MCF 10A (cell line): ENCODE measurements around the gene PLEKHA5. TPM values are rescaled to one million over a fixed set of nuclear protein-coding genes. Genes with fewer than 3 reads are reported as not detected.
A peak's percentile ranks its signal among the peaks of the same experiment; 100 is the strongest.

Experiments used
- BruUV-seq: library from RNA; stranded (reverse); fragments of 400-500 nt; replicated peaks from 2 replicates; lab custom pipeline; 2021; lab: Mats Ljungman, UMichigan
- CTCF ChIA-PET: fragments of 300-600 bp; sonication (Branson Sonifier 250); formaldehyde crosslinking; extraction: SDS; loops from one replicate; lab custom pipeline; 2021; ENCODE audit warnings: antibody characterized with exemption, inconsistent platforms; lab: Yijun Ruan, JAX
- POLR2A ChIA-PET: fragments of 300-600, 350-650 bp; sonication (Branson Sonifier 250); formaldehyde crosslinking; extraction: SDS; loops from one replicate; lab custom pipeline; 2020; ENCODE audit warnings: antibody characterized with exemption, inconsistent platforms; lab: Yijun Ruan, JAX
- DNase-seq: peaks from one replicate; pipeline ENCODE4 v3.0.0-alpha.2; 2018; ENCODE audit not compliant: unreplicated experiment
- H3K27ac Mint-ChIP-seq: one replicate; pipeline ENCODE4 v1.8.0; 2022; ENCODE audit warnings: mild to moderate bottlenecking, low read depth, mixed read lengths; ENCODE audit not compliant: unreplicated experiment
- H3K27me3 Mint-ChIP-seq: one replicate; pipeline ENCODE4 v1.8.0; 2022; ENCODE audit warnings: mixed read lengths; ENCODE audit not compliant: insufficient read depth, unreplicated experiment
- H3K36me3 Mint-ChIP-seq: one replicate; pipeline ENCODE4 v1.8.0; 2022; ENCODE audit warnings: mild to moderate bottlenecking, moderate library complexity, mixed read lengths; ENCODE audit not compliant: insufficient read depth, unreplicated experiment
- H3K4me1 Mint-ChIP-seq: one replicate; pipeline ENCODE4 v1.8.0; 2022; ENCODE audit warnings: mixed read lengths; ENCODE audit not compliant: insufficient read depth, unreplicated experiment
- H3K4me3 Mint-ChIP-seq: one replicate; pipeline ENCODE4 v1.8.0; 2022; ENCODE audit warnings: mild to moderate bottlenecking, moderate library complexity, mixed read lengths; ENCODE audit not compliant: unreplicated experiment
- H3K9me3 Mint-ChIP-seq: one replicate; pipeline ENCODE4 v1.8.0; 2022; ENCODE audit warnings: mixed read lengths; ENCODE audit not compliant: unreplicated experiment
- CTCF ChIP-seq: fragments of 200-600 bp; IDR thresholded peaks from one replicate; pipeline ENCODE4 v1.8.0; 2022; ENCODE audit warnings: antibody characterized with exemption, mild to moderate bottlenecking; ENCODE audit not compliant: unreplicated experiment
- intact Hi-C: fragments of 100-400 bp; cut with micrococcal nuclease; formaldehyde crosslinking; loops from 2 replicates; pipeline ENCODE4 v1.14.1; 2022
- total RNA-seq: library from RNA; stranded (reverse); gene quantifications from 2 replicates; pipeline ENCODE4 v1.2.3, GENCODE V29; 2022

The PLEKHA5 gene
- total RNA-seq, 1 experiment from 2014 or later: 25.2 TPM

- DNase-seq: no peak
- ChIA-PET POLR2A (interaction anchor here (0.5 to 2.6 kb wide), 3 partner anchors 52 to 82 kb away, joined by 3 to 15 read pairs (median 3); no protein-coding TSS in a partner anchor), CTCF (interaction anchor here (0.6 to 1.7 kb wide), 7 partner anchors 9 to 330 kb away, joined by 3 to 5 read pairs (median 4); no protein-coding TSS in a partner anchor)
- TF ChIP-seq CTCF: no peak
- H3K4me3 Mint-ChIP-seq: no peak overlapping the region
- no peaks in the 10 kb centered on the region for H3K36me3 Mint-ChIP-seq
- no peak overlapping the region for H3K27ac Mint-ChIP-seq
- intact Hi-C loops: loop anchor here (2.0 to 10.0 kb wide), 3 partner anchors 40 to 1038 kb away; no protein-coding TSS in a partner anchor
- no TSS peak for BruUV-seq
- H3K9me3 Mint-ChIP-seq: no peaks in the 10 kb centered on the region
- H3K4me1 Mint-ChIP-seq: peaks cover 12% of the 10 kb centered on the region
- no peaks in the 10 kb centered on the region for H3K27me3 Mint-ChIP-seq
Measured at GRCh38 chr12:19183121-19183838, 53.7 kb downstream of the PLEKHA5 start.

GRCh38 chr12:19185262-19185929 lies 55.9 kb downstream of the PLEKHA5 start:
- Mint-ChIP-seq H3K27ac (no peak overlapping the region), H3K9me3 (no peaks in the 10 kb centered on the region), H3K36me3 (no peaks in the 10 kb centered on the region), H3K4me1 (peaks cover 21% of the 10 kb centered on the region), H3K4me3 (no peak overlapping the region), H3K27me3 (no peaks in the 10 kb centered on the region)
- DNase-seq: no peak
- BruUV-seq: no TSS peak
- ChIA-PET POLR2A (interaction anchor here (1.1 to 1.4 kb wide), 3 partner anchors 14 to 320 kb away, joined by 3 read pairs; no protein-coding TSS in a partner anchor), CTCF (interaction anchor here (0.6 to 4.0 kb wide), 15 partner anchors 12 to 756 kb away, joined by 3 to 35 read pairs (median 6); partner anchors contain the start of genes CAPZA3 and PLCZ1)
- intact Hi-C loops: loop anchor here (10.0 kb wide), 1 partner anchor 1041 kb away; no protein-coding TSS in a partner anchor
- TF ChIP-seq CTCF: no peak

DNA sequence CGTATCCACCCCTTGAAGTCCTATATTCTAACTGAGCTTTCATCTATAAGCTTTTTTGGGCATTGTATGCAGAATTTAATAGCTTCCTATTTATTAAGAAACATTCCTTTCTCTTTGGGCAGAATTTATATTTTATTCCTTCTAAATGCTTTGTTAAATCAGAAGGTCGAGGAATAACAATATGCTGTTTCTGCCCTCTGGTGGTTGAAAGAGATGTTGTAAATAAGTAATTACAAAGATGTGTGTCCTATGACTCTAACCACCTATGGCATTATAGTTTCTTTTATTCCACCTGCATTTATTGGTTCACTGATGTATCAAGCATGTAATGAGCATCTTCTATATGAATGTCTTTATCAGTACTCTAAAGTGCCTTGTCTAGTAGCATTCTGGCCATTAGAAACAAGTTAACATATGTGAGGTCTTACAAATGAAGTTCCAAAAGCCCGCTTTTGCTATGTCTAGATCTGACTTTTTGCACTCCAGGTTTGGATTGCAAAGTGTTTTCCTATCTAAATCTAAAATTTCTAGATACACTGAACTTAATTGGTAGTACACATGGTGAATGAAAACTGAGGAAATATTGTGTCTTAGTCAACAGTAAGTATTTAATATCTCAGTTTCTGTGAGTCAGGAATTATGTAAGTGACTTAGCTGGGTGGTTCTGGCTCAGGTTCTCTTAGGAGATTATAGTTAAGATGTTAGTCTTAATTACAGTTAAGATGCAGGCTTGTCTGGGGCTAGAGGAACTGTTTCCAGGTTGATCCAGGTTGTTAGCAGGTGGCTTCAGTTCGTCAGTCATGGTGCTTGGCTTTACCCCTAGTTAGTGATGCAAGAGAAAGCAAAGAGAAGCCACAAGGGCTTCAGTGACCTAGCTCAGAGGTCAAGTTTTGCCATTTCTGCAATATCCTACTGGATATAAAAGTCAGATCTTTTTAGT lies 57.5 kb downstream of the PLEKHA5 start:
- peak overlapping the region; percentile 39 for H3K27ac Mint-ChIP-seq
- ChIA-PET POLR2A (interaction anchor here (0.7 to 1.4 kb wide), 4 partner anchors 16 to 325 kb away, joined by 3 to 4 read pairs (median 3); no protein-coding TSS in a partner anchor), CTCF (interaction anchor here (0.5 to 4.0 kb wide), 51 partner anchors 8 to 1050 kb away, joined by 3 to 35 read pairs (median 4); partner anchors contain the start of genes CAPZA3, PLCZ1 and PLEKHA5)
- H3K27me3 Mint-ChIP-seq: no peaks in the 10 kb centered on the region
- H3K4me3 Mint-ChIP-seq: no peak overlapping the region
- intact Hi-C loops: loop anchor here (1.0 to 10.0 kb wide), 6 partner anchors 56 to 1042 kb away; no protein-coding TSS in a partner anchor
- no peaks in the 10 kb centered on the region for H3K9me3 Mint-ChIP-seq
- BruUV-seq: no TSS peak
- peak; percentile 43 for TF ChIP-seq CTCF
- no peaks in the 10 kb centered on the region for H3K36me3 Mint-ChIP-seq
- peaks cover 31% of the 10 kb centered on the region for H3K4me1 Mint-ChIP-seq
- DNase-seq: peak; percentile 66
